ENCODE results near the gene UBA6.
"Not testable (repeated sequence)": the region's sequence is repeated elsewhere in the genome, so short reads cannot be mapped to it uniquely, and the experiment has no call there.

UBA6 gene

GRCh38 chr4:67713529-67714247 lies 12.7 kb upstream of the UBA6 start:
- DNase-seq: no peak

GRCh38 chr4:67712650-67713528 lies 11.9 kb upstream of the UBA6 start:
- DNase-seq: no peak

GRCh38 chr4:67712000-67712625 lies 11.2 kb upstream of the UBA6 start:
- no peak for DNase-seq

GRCh38 chr4:67706682-67707081 lies 5.7 kb upstream of the UBA6 start:
- DNase-seq: not testable (repeated sequence)

- DNase-seq: no peak
These were observed 3.9 kb upstream of the UBA6 start for GRCh38 chr4:67704843-67705242.

- no peak for DNase-seq
These were observed 1.2 kb upstream of the UBA6 start for GRCh38 chr4:67702166-67702565.

GRCh38 chr4:67701517-67701850 lies 529 bp upstream of the UBA6 start:
- no peak for DNase-seq

- DNase-seq: peak; percentile 51
These were observed 728 bp downstream of the UBA6 start for GRCh38 chr4:67700116-67700737.

GRCh38 chr4:67699603-67700002 lies 1.4 kb downstream of the UBA6 start:
- no peak for DNase-seq

- no peak for DNase-seq
These were observed 2.9 kb downstream of the UBA6 start for GRCh38 chr4:67697860-67698687.

GRCh38 chr4:67696061-67696460 lies 4.9 kb downstream of the UBA6 start:
- DNase-seq: no peak

GRCh38 chr4:67694662-67695061 lies 6.3 kb downstream of the UBA6 start:
- DNase-seq: no peak

GRCh38 chr4:67691328-67691727 lies 9.6 kb downstream of the UBA6 start:
- no peak for DNase-seq

GRCh38 chr4:67687636-67688035 lies 13.3 kb downstream of the UBA6 start:
- DNase-seq: no peak

- no peak for DNase-seq
These were observed 15.5 kb downstream of the UBA6 start for GRCh38 chr4:67685532-67685859.

GRCh38 chr4:67684839-67685531 lies 16.0 kb downstream of the UBA6 start:
- DNase-seq: no peak

GRCh38 chr4:67682266-67682665 lies 18.7 kb downstream of the UBA6 start:
- DNase-seq: no peak

- no peak for DNase-seq
These were observed 20.3 kb downstream of the UBA6 start for GRCh38 chr4:67680581-67681222.

GRCh38 chr4:67678612-67679011 lies 22.3 kb downstream of the UBA6 start:
- no peak for DNase-seq

GRCh38 chr4:67674098-67674497 lies 26.9 kb downstream of the UBA6 start:
- DNase-seq: no peak

- DNase-seq: no peak
These were observed 32.6 kb downstream of the UBA6 start for GRCh38 chr4:67668315-67668714.

GRCh38 chr4:67660418-67660817 lies 40.5 kb downstream of the UBA6 start:
- DNase-seq: no peak

All from CD4-positive, alpha-beta T cell treated with Interleukin-10 for 1 hour (primary cell).